ENCODE data around the gene ABCD3.

ABCD3 gene

DNA sequence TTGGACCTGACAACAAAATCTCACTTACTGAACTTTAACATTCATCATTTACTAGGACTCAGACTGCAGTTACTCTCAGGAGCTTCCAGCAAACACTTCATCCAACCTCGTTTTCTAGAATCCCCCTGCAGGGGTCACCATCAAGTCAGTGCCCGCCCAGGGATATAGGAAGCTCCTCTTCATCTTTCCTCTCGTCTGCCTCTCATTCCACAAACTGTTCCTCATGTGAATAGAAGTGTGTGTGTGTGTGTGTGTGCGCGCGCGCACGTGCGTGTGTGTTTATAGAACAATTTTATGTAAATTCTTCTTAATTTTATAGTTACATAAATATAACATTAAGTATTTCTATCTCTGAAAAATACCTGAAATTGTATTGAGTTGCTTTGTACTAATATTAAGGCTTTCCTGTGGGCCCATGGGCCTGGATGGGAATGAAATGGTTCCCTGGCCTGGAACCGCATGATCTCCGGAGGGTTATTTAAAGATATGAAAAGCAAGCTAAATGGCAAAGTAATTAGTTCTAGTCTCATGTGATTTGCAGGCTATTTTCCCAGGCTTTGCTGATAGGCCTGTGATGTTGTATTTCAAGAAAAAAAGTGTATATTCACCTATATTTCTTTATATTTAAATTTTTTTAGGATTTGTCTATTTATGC lies 21.7 kb upstream of the ABCD3 start:
- ChIA-PET POLR2A (interaction anchor here (2.1 kb wide), 1 partner anchor 21 kb away, joined by 11 read pairs; the partner anchor contains the start of gene ABCD3), CTCF (interaction anchor here (0.9 to 1.9 kb wide), 4 partner anchors 9 to 357 kb away, joined by 3 to 12 read pairs (median 4); no protein-coding TSS in a partner anchor)
- peak; percentile 39 for DNase-seq (ENCODE audit: extremely low spot score)
- TF ChIP-seq BHLHE40 (IDR thresholded peaks at IDR 0.05; ENCODE audit: borderline replicate concordance) (no peak), FOXK2 (IDR thresholded peaks at IDR 0.05) (no peak), FOXA1 (IDR thresholded peaks at IDR 0.05) (no peak), SUZ12 (IDR thresholded peaks at IDR 0.05) (no peak), L3MBTL2 (conservative IDR thresholded peaks at IDR 0.05) (no peak), HDGF (IDR thresholded peaks at IDR 0.05; ENCODE audit: borderline replicate concordance) (no peak), SP1 (IDR thresholded peaks at IDR 0.05) (no peak), LEF1 (IDR thresholded peaks at IDR 0.05; ENCODE audit: borderline replicate concordance) (no peak), ZNF384 (IDR thresholded peaks at IDR 0.05) (no peak), ELF4 (IDR thresholded peaks at IDR 0.05) (no peak), ARNT (IDR thresholded peaks at IDR 0.05) (no peak), CTBP1 (IDR thresholded peaks at IDR 0.05; ENCODE audit: borderline replicate concordance) (no peak), FOXM1 (IDR thresholded peaks at IDR 0.05; ENCODE audit: borderline replicate concordance) (no peak), TARDBP (IDR thresholded peaks at IDR 0.05) (no peak), NFRKB (IDR thresholded peaks at IDR 0.05) (no peak)
- TF ChIP-seq, protein P1, sequence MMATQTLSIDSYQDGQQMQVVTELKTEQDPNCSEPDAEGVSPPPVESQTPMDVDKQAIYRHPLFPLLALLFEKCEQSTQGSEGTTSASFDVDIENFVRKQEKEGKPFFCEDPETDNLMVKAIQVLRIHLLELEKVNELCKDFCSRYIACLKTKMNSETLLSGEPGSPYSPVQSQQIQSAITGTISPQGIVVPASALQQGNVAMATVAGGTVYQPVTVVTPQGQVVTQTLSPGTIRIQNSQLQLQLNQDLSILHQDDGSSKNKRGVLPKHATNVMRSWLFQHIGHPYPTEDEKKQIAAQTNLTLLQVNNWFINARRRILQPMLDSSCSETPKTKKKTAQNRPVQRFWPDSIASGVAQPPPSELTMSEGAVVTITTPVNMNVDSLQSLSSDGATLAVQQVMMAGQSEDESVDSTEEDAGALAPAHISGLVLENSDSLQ (IDR thresholded peaks at IDR 0.05) = no peak

DNA sequence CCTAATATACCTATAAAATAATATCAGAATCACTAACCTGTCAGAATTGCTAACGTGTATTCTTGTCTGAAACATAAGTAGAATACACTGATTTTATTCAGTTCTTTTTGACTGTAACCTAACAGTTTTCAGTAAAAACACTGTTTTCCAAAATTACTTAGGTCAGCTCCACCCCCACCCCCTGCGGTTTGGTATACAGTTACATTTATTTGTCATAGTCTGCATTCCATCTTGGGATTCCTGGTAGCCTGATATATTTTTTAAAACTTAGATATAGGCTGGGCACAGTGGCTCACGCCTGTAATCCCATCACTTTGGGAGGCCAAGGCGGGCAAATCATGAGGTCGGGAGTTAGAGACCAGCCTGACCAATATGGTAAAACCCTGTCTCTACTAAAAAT lies 19.8 kb upstream of the ABCD3 start:
- CTCF ChIA-PET = no interaction called here
- no peak for DNase-seq (ENCODE audit: extremely low spot score)
- POLR2A ChIA-PET = no interaction called here
- TF ChIP-seq SP1 (IDR thresholded peaks at IDR 0.05) (no peak), TARDBP (IDR thresholded peaks at IDR 0.05) (no peak), ELF4 (IDR thresholded peaks at IDR 0.05) (no peak)

DNA sequence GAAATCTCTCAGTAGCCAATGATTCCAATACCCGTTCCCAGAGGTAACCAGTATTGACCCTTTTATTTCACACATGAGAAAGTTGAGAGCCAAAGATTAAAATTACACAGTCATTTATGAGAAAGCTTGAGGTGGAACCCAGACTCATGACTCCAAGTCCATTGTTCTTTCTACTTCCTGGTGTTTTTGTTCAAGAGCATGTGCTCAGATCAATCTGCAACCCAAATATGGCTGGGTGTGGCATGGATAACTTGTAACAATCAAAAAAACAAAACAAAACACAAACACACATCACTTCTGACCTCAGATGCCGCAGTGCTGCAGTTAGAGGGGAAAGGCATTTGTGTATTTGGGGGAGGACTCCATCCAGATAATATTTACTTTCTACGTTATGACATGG lies 18.7 kb upstream of the ABCD3 start:
- DNase-seq (ENCODE audit: extremely low spot score) = no peak
- no peak for TF ChIP-seq BHLHE40 (IDR thresholded peaks at IDR 0.05; ENCODE audit: borderline replicate concordance)
- TF ChIP-seq ZNF384 (IDR thresholded peaks at IDR 0.05) = no peak
- no peak for TF ChIP-seq TARDBP (IDR thresholded peaks at IDR 0.05)
- no peak for TF ChIP-seq ARNT (IDR thresholded peaks at IDR 0.05)
- no peak for TF ChIP-seq ELF4 (IDR thresholded peaks at IDR 0.05)
- TF ChIP-seq FOXM1 (IDR thresholded peaks at IDR 0.05; ENCODE audit: borderline replicate concordance) = no peak
- no peak for TF ChIP-seq HDGF (IDR thresholded peaks at IDR 0.05; ENCODE audit: borderline replicate concordance)
- no peak for TF ChIP-seq LEF1 (IDR thresholded peaks at IDR 0.05; ENCODE audit: borderline replicate concordance)
- no peak for TF ChIP-seq FOXK2 (IDR thresholded peaks at IDR 0.05)
- TF ChIP-seq, protein P1 (IDR thresholded peaks at IDR 0.05) = no peak
- TF ChIP-seq L3MBTL2 (conservative IDR thresholded peaks at IDR 0.05) = no peak
- TF ChIP-seq CTBP1 (IDR thresholded peaks at IDR 0.05; ENCODE audit: borderline replicate concordance) = no peak
- TF ChIP-seq SUZ12 (IDR thresholded peaks at IDR 0.05) = no peak
- TF ChIP-seq NFRKB (IDR thresholded peaks at IDR 0.05) = no peak
- TF ChIP-seq SP1 (IDR thresholded peaks at IDR 0.05) = no peak
- no peak for TF ChIP-seq FOXA1 (IDR thresholded peaks at IDR 0.05)
- ChIA-PET POLR2A (no interaction called here), CTCF (no interaction called here)

DNA sequence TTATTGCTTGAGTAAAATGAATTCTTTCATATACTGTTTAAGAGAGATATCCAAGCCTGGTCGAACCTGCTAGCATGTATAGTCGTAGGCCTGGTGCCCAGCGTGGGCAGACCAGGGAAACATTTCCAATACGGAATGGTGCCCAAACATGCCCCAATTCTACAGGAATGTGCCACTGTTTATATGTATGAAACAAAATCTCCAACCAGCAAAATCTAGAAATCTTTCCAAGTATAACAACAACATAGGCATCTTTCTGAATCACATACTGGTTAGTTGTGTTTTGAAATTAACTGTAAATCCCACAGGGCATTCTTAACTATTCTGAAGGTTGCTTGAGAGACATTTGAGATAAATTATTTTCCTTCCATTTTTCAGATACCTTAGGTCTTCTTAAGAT lies 17.0 kb upstream of the ABCD3 start:
- ChIA-PET CTCF (no interaction called here), POLR2A (no interaction called here)
- TF ChIP-seq NFRKB (IDR thresholded peaks at IDR 0.05) = no peak
- TF ChIP-seq SUZ12 (IDR thresholded peaks at IDR 0.05) = no peak
- TF ChIP-seq FOXK2 (IDR thresholded peaks at IDR 0.05) = no peak
- no peak for TF ChIP-seq TARDBP (IDR thresholded peaks at IDR 0.05)
- TF ChIP-seq ZNF384 (IDR thresholded peaks at IDR 0.05) = no peak
- no peak for TF ChIP-seq SP1 (IDR thresholded peaks at IDR 0.05)
- TF ChIP-seq, protein P1 (IDR thresholded peaks at IDR 0.05) = no peak
- no peak for TF ChIP-seq CTBP1 (IDR thresholded peaks at IDR 0.05; ENCODE audit: borderline replicate concordance)
- TF ChIP-seq L3MBTL2 (conservative IDR thresholded peaks at IDR 0.05) = no peak
- TF ChIP-seq ARNT (IDR thresholded peaks at IDR 0.05) = no peak
- no peak for TF ChIP-seq ELF4 (IDR thresholded peaks at IDR 0.05)
- no peak for TF ChIP-seq BHLHE40 (IDR thresholded peaks at IDR 0.05; ENCODE audit: borderline replicate concordance)
- TF ChIP-seq HDGF (IDR thresholded peaks at IDR 0.05; ENCODE audit: borderline replicate concordance) = no peak
- no peak for TF ChIP-seq LEF1 (IDR thresholded peaks at IDR 0.05; ENCODE audit: borderline replicate concordance)
- no peak for TF ChIP-seq FOXM1 (IDR thresholded peaks at IDR 0.05; ENCODE audit: borderline replicate concordance)

DNA sequence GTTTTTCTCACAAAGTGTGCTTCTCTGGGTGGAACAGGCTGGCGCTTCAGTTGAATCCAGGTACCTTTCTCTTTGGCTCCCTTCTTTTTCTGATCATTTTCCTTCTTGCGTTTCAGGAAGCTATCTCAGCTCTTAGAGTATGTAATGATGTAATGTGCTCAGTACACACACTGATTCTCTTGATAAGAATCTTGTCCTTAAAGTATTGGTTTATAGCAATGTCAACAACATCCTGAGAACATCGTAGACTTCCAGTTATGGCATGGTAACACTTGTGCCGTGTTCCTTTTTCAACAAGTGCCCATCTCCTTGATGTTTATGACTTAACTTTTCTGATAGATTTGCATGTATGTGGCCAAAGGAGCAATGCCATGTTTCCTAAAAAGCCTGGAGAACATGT lies 11.7 kb upstream of the ABCD3 start:
- TF ChIP-seq TARDBP (IDR thresholded peaks at IDR 0.05) = no peak
- no peak for TF ChIP-seq SUZ12 (IDR thresholded peaks at IDR 0.05)
- TF ChIP-seq BHLHE40 (IDR thresholded peaks at IDR 0.05; ENCODE audit: borderline replicate concordance) = no peak
- TF ChIP-seq SP1 (IDR thresholded peaks at IDR 0.05) = no peak
- POLR2A ChIA-PET = no interaction called here
- no peak for DNase-seq (ENCODE audit: extremely low spot score)

More for the DNA sequence above, 17.0 kb upstream of the ABCD3 start:
- no peak for DNase-seq (ENCODE audit: extremely low spot score)

More for the DNA sequence above, 11.7 kb upstream of the ABCD3 start:
- CTCF ChIA-PET = interaction anchor here (0.5 to 1.6 kb wide), 3 partner anchors 11 to 435 kb away, joined by 3 to 4 read pairs (median 3); partner anchors contain the start of gene ARHGAP29

All from HEK293T (cell line).